Nephron progenitor cell (in vitro differentiated cells): ENCODE data around the gene ZNF362.

Source experiments
- DNase-seq: peaks from one replicate; pipeline ENCODE4 v3.0.0; 2021
- H3K27ac Mint-ChIP-seq: 2 replicates; pipeline ENCODE4 v1.8.0; 2021; ENCODE audit warnings: mild to moderate bottlenecking, moderate library complexity, mixed read lengths
- H3K27me3 Mint-ChIP-seq: 2 replicates; pipeline ENCODE4 v1.8.0; 2021; ENCODE audit warnings: mild to moderate bottlenecking, low read depth, mixed read lengths; ENCODE audit not compliant: poor library complexity
- H3K36me3 Mint-ChIP-seq: 2 replicates; pipeline ENCODE4 v1.8.0; 2021; ENCODE audit warnings: low read depth, mixed read lengths
- H3K4me1 Mint-ChIP-seq: 2 replicates; pipeline ENCODE4 v1.8.0; 2021; ENCODE audit warnings: mixed read lengths
- H3K4me3 Mint-ChIP-seq: 2 replicates; pipeline ENCODE4 v1.8.0; 2021; ENCODE audit warnings: mild to moderate bottlenecking, moderate library complexity, mixed read lengths
- H3K9me3 Mint-ChIP-seq: 2 replicates; pipeline ENCODE4 v1.8.0; 2021; ENCODE audit warnings: mild to moderate bottlenecking, moderate library complexity, mixed read lengths
- CTCF ChIP-seq: fragments of 200-600 bp; sonication (generic); IDR thresholded peaks from 2 replicates; pipeline ENCODE4 v1.5.0; 2021; ENCODE audit warnings: antibody characterized with exemption

Gene ZNF362

GRCh38 chr1:33310702-33311101 lies 54.4 kb downstream of the ZNF362 start:
- peaks cover 23% of the 10 kb centered on the region for H3K27me3 Mint-ChIP-seq
- no peak for TF ChIP-seq CTCF
- H3K4me1 Mint-ChIP-seq: peaks cover 15% of the 10 kb centered on the region
- H3K27ac Mint-ChIP-seq: no peak overlapping the region
- H3K36me3 Mint-ChIP-seq: peaks cover 23% of the 10 kb centered on the region
- no peak for DNase-seq
- H3K9me3 Mint-ChIP-seq: peaks cover 25% of the 10 kb centered on the region
- no peak overlapping the region for H3K4me3 Mint-ChIP-seq

- peaks cover 19% of the 10 kb centered on the region for H3K4me1 Mint-ChIP-seq
- H3K27me3 Mint-ChIP-seq: peaks cover 14% of the 10 kb centered on the region
- H3K4me3 Mint-ChIP-seq: no peak overlapping the region
- TF ChIP-seq CTCF: no peak
- no peak overlapping the region for H3K27ac Mint-ChIP-seq
- H3K36me3 Mint-ChIP-seq: peaks cover 16% of the 10 kb centered on the region
- no peak for DNase-seq
- peaks cover 25% of the 10 kb centered on the region for H3K9me3 Mint-ChIP-seq
Observed at GRCh38 chr1:33311706-33312412, 55.6 kb downstream of the ZNF362 start.

DNA sequence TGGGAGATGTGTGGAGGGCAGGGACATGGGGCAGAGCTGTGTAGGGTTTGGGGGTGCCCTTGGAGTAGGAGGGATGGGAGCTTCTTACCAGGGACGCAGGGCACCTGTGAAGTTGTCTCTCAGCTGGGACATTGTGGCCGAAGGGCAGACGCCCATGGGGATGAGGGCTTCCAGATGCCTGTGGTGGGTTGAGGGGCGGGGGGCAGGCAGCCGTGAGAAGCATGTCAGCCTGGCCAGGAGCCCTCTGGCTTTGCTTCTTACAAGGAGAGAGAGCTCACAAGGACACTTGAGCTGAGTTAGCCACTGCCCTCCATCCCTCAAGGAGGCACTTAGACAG lies 56.1 kb downstream of the ZNF362 start:
- Mint-ChIP-seq H3K4me3 (no peak overlapping the region), H3K4me1 (peaks cover 23% of the 10 kb centered on the region), H3K27me3 (peaks cover 12% of the 10 kb centered on the region), H3K27ac (no peak overlapping the region), H3K9me3 (peaks cover 25% of the 10 kb centered on the region), H3K36me3 (peaks cover 16% of the 10 kb centered on the region)
- no peak for TF ChIP-seq CTCF
- no peak for DNase-seq

DNA sequence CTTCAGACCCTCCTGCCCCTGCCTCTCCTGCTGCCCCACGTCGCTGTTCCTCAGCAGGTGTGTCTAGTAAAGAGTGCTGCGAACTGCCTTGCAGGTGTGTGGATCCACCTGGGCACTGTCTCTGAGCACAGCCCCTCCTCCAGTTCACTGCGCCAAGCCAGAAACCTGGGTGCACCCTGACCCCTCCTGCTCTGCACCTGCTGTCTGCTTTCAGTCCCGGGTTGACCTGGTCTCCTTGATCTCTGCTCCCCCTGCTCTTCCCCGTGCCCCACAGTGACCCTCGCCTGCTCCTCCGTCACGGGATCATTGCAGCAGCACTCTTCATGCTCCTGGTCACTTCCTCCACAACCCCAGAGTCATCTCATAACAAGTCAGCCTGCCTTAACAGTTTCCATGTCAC lies 58.1 kb downstream of the ZNF362 start:
- H3K27ac Mint-ChIP-seq: peak overlapping the region; percentile 7
- H3K4me1 Mint-ChIP-seq: peaks cover 39% of the 10 kb centered on the region
- H3K27me3 Mint-ChIP-seq: peaks cover 10% of the 10 kb centered on the region
- no peak for TF ChIP-seq CTCF
- no peak for DNase-seq
- H3K4me3 Mint-ChIP-seq: no peak overlapping the region
- peaks cover 12% of the 10 kb centered on the region for H3K36me3 Mint-ChIP-seq
- H3K9me3 Mint-ChIP-seq: peaks cover 20% of the 10 kb centered on the region

DNA sequence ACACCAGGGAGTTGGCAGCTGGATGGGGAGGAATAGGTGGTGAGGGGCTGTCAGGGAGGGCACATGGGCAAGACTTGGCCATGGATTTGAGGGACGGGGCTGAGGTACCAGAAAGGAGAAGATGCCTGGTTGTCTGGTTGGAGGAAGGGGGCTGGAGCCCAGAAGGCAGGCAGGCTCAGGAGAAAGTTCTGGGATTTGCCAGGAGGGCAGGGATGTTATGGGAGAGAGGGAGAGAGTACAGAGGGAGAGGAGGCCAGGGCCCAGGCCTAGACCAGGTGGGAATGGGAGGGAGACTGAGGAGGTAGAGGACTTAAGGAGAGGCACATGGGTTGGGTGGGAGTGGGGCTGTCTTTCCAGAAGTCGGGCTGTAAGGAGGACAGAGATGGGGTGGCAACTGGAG lies 60.3 kb downstream of the ZNF362 start:
- Mint-ChIP-seq H3K27ac (no peak overlapping the region), H3K27me3 (peaks cover 10% of the 10 kb centered on the region), H3K36me3 (peaks cover 4% of the 10 kb centered on the region), H3K9me3 (no peaks in the 10 kb centered on the region), H3K4me3 (no peak overlapping the region), H3K4me1 (peaks cover 45% of the 10 kb centered on the region)
- no peak for TF ChIP-seq CTCF
- no peak for DNase-seq

GRCh38 chr1:33317354-33317753 lies 61.1 kb downstream of the ZNF362 start:
- peaks cover 6% of the 10 kb centered on the region for H3K36me3 Mint-ChIP-seq
- no peak for DNase-seq
- no peak for TF ChIP-seq CTCF
- no peak overlapping the region for H3K4me3 Mint-ChIP-seq
- peaks cover 47% of the 10 kb centered on the region for H3K4me1 Mint-ChIP-seq
- no peak overlapping the region for H3K27ac Mint-ChIP-seq
- no peaks in the 10 kb centered on the region for H3K9me3 Mint-ChIP-seq
- H3K27me3 Mint-ChIP-seq: peaks cover 10% of the 10 kb centered on the region
